K562 (cell line): ENCODE measurements around the gene PIGT. TPM values are rescaled to one million over a fixed set of nuclear protein-coding genes. Genes with fewer than 3 reads are reported as not detected.

Experiments used
- HDAC2 ChIP-seq: fragments of 450-650 bp; IDR thresholded peaks from 2 replicates; pipeline ENCODE4 v1.6.1; 2016; ENCODE audit warnings: mild to moderate bottlenecking
- MTA3 ChIP-seq: fragments of 450-650 bp; formaldehyde crosslinking; IDR thresholded peaks from 2 replicates; pipeline ENCODE4 v1.6.1; 2017; ENCODE audit warnings: mild to moderate bottlenecking, borderline replicate concordance
- NONO ChIP-seq, 2 experiments: fragments of 200-400 bp in 1 of 2; fragments of 450-650 bp in 1 of 2; formaldehyde crosslinking in 1 of 2; IDR thresholded peaks; 2 replicates each; pipeline ENCODE4 v1.6.1; 2017; ENCODE audit warnings: low read depth in 2 of 2, mild to moderate bottlenecking in 2 of 2, moderate library complexity in 2 of 2, low read length in 1 of 2
- PHF21A ChIP-seq: fragments of 450-650 bp; IDR thresholded peaks from 2 replicates; pipeline ENCODE4 v1.6.1; 2017; ENCODE audit warnings: low read depth, borderline replicate concordance
- ZFX ChIP-seq: sonication (generic); formaldehyde crosslinking; IDR thresholded peaks from 2 replicates; pipeline ENCODE4 v1.8.0; 2022; ENCODE audit warnings: mild to moderate bottlenecking, missing genetic modification reagents, moderate library complexity
- ZNF217 ChIP-seq: sonication (generic); formaldehyde crosslinking; IDR thresholded peaks from 2 replicates; pipeline ENCODE4 v1.8.0; 2022; ENCODE audit warnings: mild to moderate bottlenecking, missing genetic modification reagents
- polyA plus RNA-seq, 8 experiments: library from polyadenylated mRNA; depleted of rRNA in 4 of 8; stranded (reverse) in 5 of 8; unstranded in 3 of 8; fragments of >200 nt; fragmentation: Nextera tagmentation in 2 of 8; fragmentation: Illumina TruSeq in 1 of 8; extraction: Ambion mirVana in 2 of 8; extraction: Trizol in 1 of 8; gene quantifications; 2 replicates each; pipeline versions ENCODE4 v1.2.1 to v1.2.3, GENCODE V29; 2011 to 2014; ENCODE audit warnings: inconsistent platforms in 1 of 8, missing spikeins in 1 of 8
- total RNA-seq, 7 experiments: library from RNA; depleted of rRNA in 6 of 7; stranded (reverse); fragments of >200 nt in 6 of 7; fragmentation: Illumina TruSeq in 2 of 7; extraction: Trizol in 2 of 7; gene quantifications; 2 replicates each; pipeline versions ENCODE4 v1.2.1 to v1.2.3, GENCODE V29; 2011 to 2021; ENCODE audit warnings: low replicate concordance in 1 of 7
- TF ChIP-seq, protein P1 (sequence below), 3 experiments: fragments of 200-800 bp in 1 of 3; sonication (Bioruptor generic) in 1 of 3; sonication (generic) in 1 of 3; formaldehyde crosslinking in 1 of 3; IDR thresholded peaks; 2 replicates each; pipeline versions ENCODE4 v1.6.1 to v1.8.0; 2016 to 2022; ENCODE audit warnings: mild to moderate bottlenecking in 2 of 3, missing compliant biosample characterization in 2 of 3, missing genetic modification characterization in 2 of 3, missing genetic modification reagents in 1 of 3
- TF ChIP-seq, protein P2 (sequence below): fragments of 250-450 bp; sonication (Bioruptor Pico); IDR thresholded peaks from 2 replicates; pipeline ENCODE4 v1.4.0; 2020; ENCODE audit warnings: mild to moderate bottlenecking
- TF ChIP-seq, protein P3 (sequence below): fragments of 450-650 bp; formaldehyde crosslinking; IDR thresholded peaks from 2 replicates; pipeline ENCODE4 v1.4.0; 2020; ENCODE audit warnings: mild to moderate bottlenecking, moderate library complexity

The PIGT gene
- total and polyA plus RNA-seq, 9 of the 15 experiments (the other 6 are each of a cell fraction or from before 2014, with no cell fraction given) = 14.6 to 108 (median 46.9) TPM

DNA sequence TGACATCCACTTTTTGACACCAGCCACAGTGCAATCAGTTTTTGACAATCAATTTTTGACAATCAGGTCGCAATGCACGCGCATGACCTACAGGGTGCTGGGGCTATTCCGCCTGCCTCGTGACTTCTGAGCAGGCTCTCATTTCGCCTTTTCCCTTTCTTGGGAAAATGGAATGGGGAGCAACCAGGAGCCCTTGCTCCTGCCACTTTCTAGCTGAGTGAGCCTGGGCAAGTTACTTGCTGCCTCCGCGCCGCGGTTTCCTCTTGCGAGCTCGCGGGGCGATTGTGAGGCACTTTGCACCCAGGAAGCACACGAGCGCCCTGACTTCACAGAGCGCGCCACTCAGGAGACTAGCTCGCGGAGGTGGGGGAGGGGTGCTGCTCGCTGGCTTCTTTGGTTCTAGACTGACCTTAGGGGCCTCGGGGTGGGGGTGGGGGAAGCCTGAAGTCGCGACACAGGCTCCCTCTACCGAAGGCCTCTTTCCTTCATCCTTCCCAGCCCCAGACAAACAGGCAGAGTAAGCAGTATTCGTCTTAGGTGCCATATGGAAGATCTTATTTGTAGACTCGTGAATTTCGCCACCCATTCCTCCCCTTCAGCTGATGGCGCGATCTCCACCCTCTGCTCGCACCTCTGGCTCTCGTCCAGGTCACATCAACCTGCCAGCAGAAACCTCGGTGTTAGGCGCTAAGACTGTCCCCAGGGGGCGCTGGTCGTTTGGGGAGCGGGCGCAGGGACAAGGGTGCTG lies 42.4 kb upstream of the PIGT start (continued):
- TF ChIP-seq, protein P1, sequence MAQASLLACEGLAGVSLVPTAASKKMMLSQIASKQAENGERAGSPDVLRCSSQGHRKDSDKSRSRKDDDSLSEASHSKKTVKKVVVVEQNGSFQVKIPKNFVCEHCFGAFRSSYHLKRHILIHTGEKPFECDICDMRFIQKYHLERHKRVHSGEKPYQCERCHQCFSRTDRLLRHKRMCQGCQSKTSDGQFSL (CRISPR knock-in tag; IDR thresholded peaks at IDR 0.05) = no peak
- TF ChIP-seq, protein P1 (tag; IDR thresholded peaks at IDR 0.05) = 0 out of 4 replicates have a peak, but pooled peaks of 1 of the 2 experiments have one; percentile 28
- TF ChIP-seq HDAC2 (0 out of 2 replicates have a peak, but pooled peaks have one; percentile 17), MTA3 (peak; percentile 38; the same call in 1 of the 2 replicates), ZNF217 (no peak), NONO (IDR thresholded peaks at IDR 0.05; ENCODE audit: low read depth in 2 of 2, low read length in 1 of 2) (0 out of 4 replicates have a peak, but pooled peaks of 1 of the 2 experiments have one; percentile 54), ZFX (CRISPR knock-in tag) (no peak), PHF21A (no peak)
- TF ChIP-seq, protein P2, sequence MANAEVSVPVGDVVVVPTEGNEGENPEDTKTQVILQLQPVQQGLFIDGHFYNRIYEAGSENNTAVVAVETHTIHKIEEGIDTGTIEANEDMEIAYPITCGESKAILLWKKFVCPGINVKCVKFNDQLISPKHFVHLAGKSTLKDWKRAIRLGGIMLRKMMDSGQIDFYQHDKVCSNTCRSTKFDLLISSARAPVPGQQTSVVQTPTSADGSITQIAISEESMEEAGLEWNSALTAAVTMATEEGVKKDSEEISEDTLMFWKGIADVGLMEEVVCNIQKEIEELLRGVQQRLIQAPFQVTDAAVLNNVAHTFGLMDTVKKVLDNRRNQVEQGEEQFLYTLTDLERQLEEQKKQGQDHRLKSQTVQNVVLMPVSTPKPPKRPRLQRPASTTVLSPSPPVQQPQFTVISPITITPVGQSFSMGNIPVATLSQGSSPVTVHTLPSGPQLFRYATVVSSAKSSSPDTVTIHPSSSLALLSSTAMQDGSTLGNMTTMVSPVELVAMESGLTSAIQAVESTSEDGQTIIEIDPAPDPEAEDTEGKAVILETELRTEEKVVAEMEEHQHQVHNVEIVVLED (CRISPR knock-in tag) = 0 out of 2 replicates have a peak, but pooled peaks have one; percentile 24
- TF ChIP-seq, protein P3, sequence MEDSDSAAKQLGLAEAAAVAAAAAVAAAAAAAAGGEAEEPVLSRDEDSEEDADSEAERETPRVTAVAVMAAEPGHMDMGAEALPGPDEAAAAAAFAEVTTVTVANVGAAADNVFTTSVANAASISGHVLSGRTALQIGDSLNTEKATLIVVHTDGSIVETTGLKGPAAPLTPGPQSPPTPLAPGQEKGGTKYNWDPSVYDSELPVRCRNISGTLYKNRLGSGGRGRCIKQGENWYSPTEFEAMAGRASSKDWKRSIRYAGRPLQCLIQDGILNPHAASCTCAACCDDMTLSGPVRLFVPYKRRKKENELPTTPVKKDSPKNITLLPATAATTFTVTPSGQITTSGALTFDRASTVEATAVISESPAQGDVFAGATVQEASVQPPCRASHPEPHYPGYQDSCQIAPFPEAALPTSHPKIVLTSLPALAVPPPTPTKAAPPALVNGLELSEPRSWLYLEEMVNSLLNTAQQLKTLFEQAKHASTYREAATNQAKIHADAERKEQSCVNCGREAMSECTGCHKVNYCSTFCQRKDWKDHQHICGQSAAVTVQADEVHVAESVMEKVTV (CRISPR knock-in tag) = peak; percentile 94
